OCI-LY3 (cell line): Measurements from ENCODE around the gene CD209.
"Not testable (repeated sequence)": the region's sequence is repeated elsewhere in the genome, so short reads cannot be mapped to it uniquely, and the experiment has no call there.

Experiments
- H2AFZ ChIP-seq: fragments of 200-600, 300-600 bp; shearing (Covaris generic); 2 replicates; pipeline ENCODE4 v1.6.0; 2014; ENCODE audit warnings: antibody characterized with exemption, low read depth, low read length
- H3K27ac ChIP-seq: fragments of 200-600, 300-600 bp; sonication (generic); 2 replicates; pipeline ENCODE4 v1.5.1; 2014; ENCODE audit warnings: mild to moderate bottlenecking, low read length, moderate library complexity, mixed read lengths
- H3K27me3 ChIP-seq: fragments of 200-600, 300-600 bp; sonication (generic); 2 replicates; pipeline ENCODE4 v1.6.1; 2014; ENCODE audit warnings: low read depth, low read length, mixed read lengths
- H3K36me3 ChIP-seq: fragments of 200-600, 300-600 bp; sonication (generic); replicated peaks from 2 replicates; pipeline ENCODE3; 2014; ENCODE audit warnings: low read depth, low read length, mixed read lengths
- H3K4me1 ChIP-seq: fragments of 300-600, 200-600 bp; sonication (generic); 2 replicates; pipeline ENCODE4 v1.6.1; 2014; ENCODE audit warnings: low read length, mixed read lengths
- H3K4me2 ChIP-seq: fragments of 200-600, 300-600 bp; sonication (generic); 2 replicates; pipeline ENCODE4 v1.6.1; 2014; ENCODE audit warnings: low read length, mixed read lengths
- H3K4me3 ChIP-seq: fragments of 300-600, 200-600 bp; sonication (generic); 2 replicates; pipeline ENCODE4 v1.5.1; 2014; ENCODE audit warnings: antibody characterized with exemption, mild to moderate bottlenecking, low read length, moderate library complexity
- H3K79me2 ChIP-seq: fragments of 300-600, 200-600 bp; shearing (Covaris generic); 2 replicates; pipeline ENCODE4 v1.6.1; 2014; ENCODE audit warnings: mild to moderate bottlenecking, low read length, mixed read lengths
- H3K9ac ChIP-seq: fragments of 300-600, 200-600 bp; shearing (Covaris generic); 2 replicates; pipeline ENCODE4 v1.6.0; 2014; ENCODE audit warnings: mild to moderate bottlenecking, low read length, moderate library complexity
- H3K9me3 ChIP-seq: fragments of 200-600, 300-600 bp; shearing (Covaris generic); 2 replicates; pipeline ENCODE4 v1.6.1; 2014; ENCODE audit warnings: low read length, mixed read lengths; ENCODE audit not compliant: insufficient read depth
- H4K20me1 ChIP-seq: fragments of 200-600, 300-600 bp; sonication (generic); 2 replicates; pipeline ENCODE4 v1.6.1; 2016; ENCODE audit warnings: low read length, mixed read lengths; ENCODE audit not compliant: insufficient read depth
- EZH2phosphoT487 ChIP-seq: fragments of 200-600 bp; shearing (Covaris generic); IDR thresholded peaks from 2 replicates; pipeline ENCODE4 v1.6.1; 2018; ENCODE audit warnings: antibody characterized with exemption, mixed run types, low read depth
- TF ChIP-seq, protein P1 (sequence below): fragments of 200-600, 300-600 bp; sonication (generic); IDR thresholded peaks from 2 replicates; pipeline ENCODE4 v1.5.1; 2014; ENCODE audit warnings: antibody characterized with exemption, low read length, low read depth

The CD209 gene

DNA sequence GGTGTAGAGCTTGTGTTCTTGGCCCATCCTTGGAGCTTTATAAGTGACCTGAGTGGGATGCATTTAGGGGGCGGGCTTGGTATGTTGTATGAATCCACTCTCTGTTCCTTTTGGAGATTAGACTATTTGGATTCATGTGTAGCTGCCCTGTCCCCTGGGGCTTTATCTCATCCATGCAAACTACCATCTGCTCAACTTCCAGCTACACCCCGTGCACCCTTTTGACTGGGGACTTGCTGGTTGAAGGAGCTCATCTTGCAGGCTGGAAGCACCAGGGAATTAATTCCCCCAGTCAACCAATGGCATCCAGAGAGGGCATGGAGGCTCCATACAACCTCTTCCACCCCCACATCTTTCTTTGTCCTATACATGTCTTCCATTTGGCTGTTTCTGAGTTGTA is 21.8 kb upstream of the CD209 start:
- TF ChIP-seq EZH2phosphoT487: no peak
- TF ChIP-seq, protein P1, sequence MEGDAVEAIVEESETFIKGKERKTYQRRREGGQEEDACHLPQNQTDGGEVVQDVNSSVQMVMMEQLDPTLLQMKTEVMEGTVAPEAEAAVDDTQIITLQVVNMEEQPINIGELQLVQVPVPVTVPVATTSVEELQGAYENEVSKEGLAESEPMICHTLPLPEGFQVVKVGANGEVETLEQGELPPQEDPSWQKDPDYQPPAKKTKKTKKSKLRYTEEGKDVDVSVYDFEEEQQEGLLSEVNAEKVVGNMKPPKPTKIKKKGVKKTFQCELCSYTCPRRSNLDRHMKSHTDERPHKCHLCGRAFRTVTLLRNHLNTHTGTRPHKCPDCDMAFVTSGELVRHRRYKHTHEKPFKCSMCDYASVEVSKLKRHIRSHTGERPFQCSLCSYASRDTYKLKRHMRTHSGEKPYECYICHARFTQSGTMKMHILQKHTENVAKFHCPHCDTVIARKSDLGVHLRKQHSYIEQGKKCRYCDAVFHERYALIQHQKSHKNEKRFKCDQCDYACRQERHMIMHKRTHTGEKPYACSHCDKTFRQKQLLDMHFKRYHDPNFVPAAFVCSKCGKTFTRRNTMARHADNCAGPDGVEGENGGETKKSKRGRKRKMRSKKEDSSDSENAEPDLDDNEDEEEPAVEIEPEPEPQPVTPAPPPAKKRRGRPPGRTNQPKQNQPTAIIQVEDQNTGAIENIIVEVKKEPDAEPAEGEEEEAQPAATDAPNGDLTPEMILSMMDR: no peak
- Histone ChIP-seq H3K9me3 (no peaks in the 10 kb centered on the region), H3K4me1 (peaks cover 10% of the 10 kb centered on the region), H3K9ac (no peak overlapping the region), H3K27me3 (peaks cover 52% of the 10 kb centered on the region), H3K36me3 (no peaks in the 10 kb centered on the region), H3K27ac (no peak overlapping the region), H2AFZ (no peak overlapping the region), H3K4me2 (no peak overlapping the region), H3K79me2 (no peaks in the 10 kb centered on the region), H3K4me3 (no peak overlapping the region), H4K20me1 (0 out of 2 replicates have a peak, but pooled peaks cover 3% of the 10 kb centered on the region)

DNA sequence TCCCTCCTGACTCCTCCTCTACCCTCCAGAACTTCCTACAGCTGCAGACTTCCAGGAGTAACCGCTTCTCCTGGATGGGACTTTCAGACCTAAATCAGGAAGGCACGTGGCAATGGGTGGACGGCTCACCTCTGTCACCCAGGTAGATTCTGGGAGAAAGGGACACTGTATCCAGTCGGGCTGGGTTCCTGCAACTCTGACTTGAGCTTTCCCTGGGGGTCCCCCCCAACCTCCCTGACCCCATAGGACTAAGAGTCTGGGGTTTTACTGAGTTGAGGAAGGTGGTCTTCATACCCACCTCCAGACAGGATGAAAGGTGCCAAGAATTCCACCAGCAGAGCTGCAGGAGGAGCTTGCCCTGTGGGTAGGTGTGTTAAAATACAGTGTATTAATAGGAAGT is 20.2 kb upstream of the CD209 start:
- no peak for TF ChIP-seq EZH2phosphoT487
- TF ChIP-seq, protein P1: no peak
- H3K27me3 ChIP-seq: peaks cover 60% of the 10 kb centered on the region
- peaks cover 4% of the 10 kb centered on the region for H3K4me1 ChIP-seq
- H4K20me1 ChIP-seq: 0 out of 2 replicates have a peak, but pooled peaks cover 3% of the 10 kb centered on the region
- no peaks in the 10 kb centered on the region for H3K79me2 ChIP-seq
- no peak overlapping the region for H3K4me3 ChIP-seq
- no peak overlapping the region for H3K4me2 ChIP-seq
- H2AFZ ChIP-seq: no peak overlapping the region
- no peaks in the 10 kb centered on the region for H3K36me3 ChIP-seq
- no peaks in the 10 kb centered on the region for H3K9me3 ChIP-seq
- H3K9ac ChIP-seq: no peak overlapping the region
- no peak overlapping the region for H3K27ac ChIP-seq

GRCh38 chr19:7766535-7766934 is 19.2 kb upstream of the CD209 start:
- peaks cover 60% of the 10 kb centered on the region for H3K27me3 ChIP-seq
- 0 out of 2 replicates have a peak, but pooled peaks cover 5% of the 10 kb centered on the region for H3K9me3 ChIP-seq
- no peak overlapping the region for H2AFZ ChIP-seq

DNA sequence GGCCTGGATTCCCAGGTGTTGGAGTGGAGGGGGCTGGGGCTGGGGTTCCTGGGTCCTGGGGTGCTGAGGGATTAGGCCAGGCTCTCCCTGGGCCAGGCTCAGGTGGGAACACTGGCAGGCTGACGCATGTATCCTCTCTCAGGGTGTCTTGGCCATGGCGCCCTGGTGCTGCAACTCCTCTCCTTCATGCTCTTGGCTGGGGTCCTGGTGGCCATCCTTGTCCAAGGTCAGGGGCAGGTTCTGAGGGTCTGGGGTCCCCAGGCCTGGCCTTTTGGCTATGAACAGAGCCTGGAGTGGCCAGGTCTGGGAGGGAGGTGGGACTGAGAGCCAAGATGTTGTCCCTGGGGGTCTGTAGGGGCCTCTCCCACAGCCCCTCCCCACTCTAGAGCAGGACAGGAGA is 17.7 kb upstream of the CD209 start:
- not testable (repeated sequence) for H3K4me3 ChIP-seq, H3K27ac ChIP-seq, H3K9me3 ChIP-seq, H3K9ac ChIP-seq, H3K36me3 ChIP-seq, H3K4me2 ChIP-seq, H3K4me1 ChIP-seq, H2AFZ ChIP-seq, H3K79me2 ChIP-seq, H4K20me1 ChIP-seq
- H3K27me3 ChIP-seq: peaks cover 58% of the 10 kb centered on the region

More at GRCh38 chr19:7766535-7766934, 19.2 kb upstream of the CD209 start:
- TF ChIP-seq, protein P1: no peak
- TF ChIP-seq EZH2phosphoT487: no peak
- H3K27ac ChIP-seq: no peak overlapping the region
- H3K79me2 ChIP-seq: no peaks in the 10 kb centered on the region
- H3K36me3 ChIP-seq: no peaks in the 10 kb centered on the region
- 0 out of 2 replicates have a peak, but pooled peaks cover 3% of the 10 kb centered on the region for H4K20me1 ChIP-seq
- no peak overlapping the region for H3K4me3 ChIP-seq
- H3K9ac ChIP-seq: no peak overlapping the region
- H3K4me2 ChIP-seq: no peak overlapping the region
- no peaks in the 10 kb centered on the region for H3K4me1 ChIP-seq

DNA sequence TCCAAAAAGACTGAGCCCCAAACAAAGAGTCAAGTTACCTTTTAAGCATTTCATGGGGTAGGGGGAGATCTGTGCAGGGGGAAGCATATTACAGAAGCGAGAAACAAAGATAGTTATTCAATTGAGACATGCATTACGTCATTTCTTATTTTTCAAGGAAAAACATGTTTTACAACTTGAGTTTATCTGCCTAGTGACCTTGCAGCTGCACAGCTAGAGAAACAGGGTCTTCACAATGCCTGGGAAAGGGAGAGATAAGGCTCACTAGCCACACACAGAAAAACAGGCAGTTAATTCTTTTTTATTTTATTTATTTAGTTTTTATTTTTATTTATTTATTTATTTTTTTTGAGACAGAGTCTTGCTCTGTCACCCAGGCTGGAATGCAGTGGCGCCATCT is 16.8 kb upstream of the CD209 start:
- H3K36me3 ChIP-seq, H3K4me2 ChIP-seq, H3K9ac ChIP-seq, H3K79me2 ChIP-seq, H3K4me3 ChIP-seq, H3K4me1 ChIP-seq, H3K27ac ChIP-seq, H4K20me1 ChIP-seq, H2AFZ ChIP-seq: not testable (repeated sequence)
- H3K27me3 ChIP-seq: peaks cover 57% of the 10 kb centered on the region
- H3K9me3 ChIP-seq: peaks cover 13% of the 10 kb centered on the region
